ENCODE results near the gene ABAT. TPM values are rescaled to one million over a fixed set of nuclear protein-coding genes. Genes with fewer than 3 reads are reported as not detected.
A peak's percentile ranks its signal among the peaks of the same experiment; 100 is the strongest.

The ABAT gene
- 10 to 100 TPM; 67.4 to 74.7 TPM for total RNA-seq

DNA sequence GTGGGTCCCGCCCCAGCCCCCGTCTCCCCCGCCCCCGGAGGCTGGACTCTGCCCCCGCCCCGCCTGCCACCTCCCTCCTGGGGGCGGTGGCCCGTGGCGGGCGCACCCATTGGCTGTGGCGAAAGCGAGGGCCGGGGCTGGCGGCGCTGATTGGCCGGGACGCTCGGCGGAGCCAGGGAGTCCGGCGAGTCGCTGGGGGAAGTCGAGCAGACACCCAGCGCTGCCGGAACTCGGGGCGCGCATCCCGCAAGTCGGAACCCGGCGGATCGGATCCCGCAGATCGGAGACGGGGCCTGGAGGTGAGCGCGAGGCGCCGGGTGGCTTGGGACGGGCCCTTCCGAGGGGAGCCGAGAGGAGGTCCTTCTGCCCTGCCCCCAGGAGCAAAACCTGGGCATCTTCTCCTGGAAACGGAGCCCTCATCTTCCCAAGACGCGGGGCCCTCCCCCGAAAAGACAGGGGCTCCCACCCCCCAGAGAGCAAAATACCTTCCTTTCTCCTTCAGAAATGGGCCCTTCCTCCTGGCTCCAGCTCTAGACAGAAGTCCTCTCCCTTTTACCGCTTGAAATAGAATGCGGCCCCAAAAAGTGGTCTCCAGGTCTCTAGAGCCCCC lies at the start of gene ABAT:
ABAT (plus strand) TSS at position 205 of the 610 bp plus-strand sequence. CDS start 61,123 bp downstream, outside the sequence.
- Histone ChIP-seq H3K36me3 (no peaks in the 10 kb centered on the region), H3K9me3 (no peaks in the 10 kb centered on the region), H3K4me1 (replicated peaks) (no peaks in the 10 kb centered on the region), H3K27me3 (replicated peaks; ENCODE audit: insufficient read depth) (no peaks in the 10 kb centered on the region), H3K27ac (peak within 1 kb of the TSS; percentile 28 to 73), H3K4me3 (peak within 1 kb of the TSS; percentile 63 to 73)
- TF ChIP-seq, protein P1, sequence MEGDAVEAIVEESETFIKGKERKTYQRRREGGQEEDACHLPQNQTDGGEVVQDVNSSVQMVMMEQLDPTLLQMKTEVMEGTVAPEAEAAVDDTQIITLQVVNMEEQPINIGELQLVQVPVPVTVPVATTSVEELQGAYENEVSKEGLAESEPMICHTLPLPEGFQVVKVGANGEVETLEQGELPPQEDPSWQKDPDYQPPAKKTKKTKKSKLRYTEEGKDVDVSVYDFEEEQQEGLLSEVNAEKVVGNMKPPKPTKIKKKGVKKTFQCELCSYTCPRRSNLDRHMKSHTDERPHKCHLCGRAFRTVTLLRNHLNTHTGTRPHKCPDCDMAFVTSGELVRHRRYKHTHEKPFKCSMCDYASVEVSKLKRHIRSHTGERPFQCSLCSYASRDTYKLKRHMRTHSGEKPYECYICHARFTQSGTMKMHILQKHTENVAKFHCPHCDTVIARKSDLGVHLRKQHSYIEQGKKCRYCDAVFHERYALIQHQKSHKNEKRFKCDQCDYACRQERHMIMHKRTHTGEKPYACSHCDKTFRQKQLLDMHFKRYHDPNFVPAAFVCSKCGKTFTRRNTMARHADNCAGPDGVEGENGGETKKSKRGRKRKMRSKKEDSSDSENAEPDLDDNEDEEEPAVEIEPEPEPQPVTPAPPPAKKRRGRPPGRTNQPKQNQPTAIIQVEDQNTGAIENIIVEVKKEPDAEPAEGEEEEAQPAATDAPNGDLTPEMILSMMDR (IDR thresholded peaks at IDR 0.05) = no peak
- TF ChIP-seq POLR2A (IDR thresholded peaks at IDR 0.05) = peak; percentile 83
- TF ChIP-seq POLR2AphosphoS5 (IDR thresholded peaks at IDR 0.05) = peak; percentile 86
- DNase-seq (ENCODE audit: low spot score) = peak; percentile 95
- intact Hi-C loops (cut with DNase I) = loop anchor here (5.0 kb wide), 1 partner anchor 193 kb away; the partner anchor contains the start of gene CARHSP1
- WGBS = 4% methylated on average over 35 of the region's 49 CpGs

GRCh38 chr16:8625491-8626087 lies 48.8 kb upstream of the ABAT start:
- H3K4me1 ChIP-seq (replicated peaks) = peaks cover 4% of the 10 kb centered on the region
- intact Hi-C loops (cut with DNase I) = loop anchor here (10.0 kb wide), 1 partner anchor 51 kb away; no protein-coding TSS in a partner anchor
- H3K9me3 ChIP-seq = no peaks in the 10 kb centered on the region
- no peaks in the 10 kb centered on the region for H3K27me3 ChIP-seq (replicated peaks; ENCODE audit: insufficient read depth)
- H3K36me3 ChIP-seq = peaks cover 0 to 28% of the 10 kb centered on the region in 2 donors
- no peak for DNase-seq (ENCODE audit: low spot score)
- H3K4me3 ChIP-seq = no peak overlapping the region
- WGBS = 95% methylated on average over 10 of the region's 10 CpGs
- TF ChIP-seq POLR2AphosphoS5 (IDR thresholded peaks at IDR 0.05) = no peak
- TF ChIP-seq POLR2A (IDR thresholded peaks at IDR 0.05) = no peak
- TF ChIP-seq, protein P1 (IDR thresholded peaks at IDR 0.05) = no peak
- H3K27ac ChIP-seq = no peak overlapping the region

DNA sequence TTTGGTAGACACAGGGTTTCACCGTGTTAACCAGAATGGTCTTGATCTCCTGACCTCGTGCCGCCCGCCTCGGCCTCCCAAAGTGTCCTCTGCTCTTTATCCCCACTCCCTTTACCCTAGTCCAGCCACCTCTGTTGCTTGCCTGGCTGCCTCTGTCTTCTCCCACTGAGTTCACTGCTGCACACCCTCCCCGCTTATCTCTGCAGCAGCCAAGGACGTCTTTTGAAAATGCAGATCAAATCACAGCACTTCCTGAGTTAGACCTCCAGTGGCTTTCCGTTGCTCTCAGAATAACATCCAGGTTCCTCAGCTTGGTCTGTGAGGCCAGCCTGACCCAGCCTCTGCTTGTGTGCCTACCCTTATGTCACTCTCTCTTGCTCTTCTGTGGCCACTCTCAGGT lies 47.5 kb upstream of the ABAT start:
- DNase-seq (ENCODE audit: low spot score) = no peak
- Histone ChIP-seq H3K9me3 (no peaks in the 10 kb centered on the region), H3K36me3 (peaks cover 4 to 28% of the 10 kb centered on the region in 2 donors), H3K4me1 (replicated peaks) (peaks cover 4% of the 10 kb centered on the region), H3K27ac (no peak overlapping the region), H3K4me3 (no peak overlapping the region), H3K27me3 (replicated peaks; ENCODE audit: insufficient read depth) (no peaks in the 10 kb centered on the region)
- no peak for TF ChIP-seq POLR2AphosphoS5 (IDR thresholded peaks at IDR 0.05)
- TF ChIP-seq POLR2A (IDR thresholded peaks at IDR 0.05) = no peak
- TF ChIP-seq, protein P1 (IDR thresholded peaks at IDR 0.05) = no peak
- 97% methylated on average over 8 of the region's 8 CpGs for WGBS
- intact Hi-C loops (cut with DNase I) = loop anchor here (10.0 kb wide), 1 partner anchor 52 kb away; no protein-coding TSS in a partner anchor

GRCh38 chr16:8627456-8627855 lies 47.0 kb upstream of the ABAT start:
- no peaks in the 10 kb centered on the region for H3K9me3 ChIP-seq
- no peak overlapping the region for H3K27ac ChIP-seq
- H3K4me1 ChIP-seq (replicated peaks) = peaks cover 4% of the 10 kb centered on the region
- H3K36me3 ChIP-seq = peaks cover 4 to 28% of the 10 kb centered on the region in 2 donors
- TF ChIP-seq POLR2AphosphoS5 (IDR thresholded peaks at IDR 0.05) (no peak), POLR2A (IDR thresholded peaks at IDR 0.05) (no peak)
- TF ChIP-seq, protein P1 (IDR thresholded peaks at IDR 0.05) = no peak
- H3K4me3 ChIP-seq = no peak overlapping the region
- DNase-seq (ENCODE audit: low spot score) = no peak
- H3K27me3 ChIP-seq (replicated peaks; ENCODE audit: insufficient read depth) = no peaks in the 10 kb centered on the region
- intact Hi-C loops (cut with DNase I) = loop anchor here (10.0 kb wide), 1 partner anchor 53 kb away; no protein-coding TSS in a partner anchor
- 77% methylated on average over 4 of the region's 4 CpGs for WGBS
